Peyer's patch (tissue), 4 donors: ENCODE measurements around the gene SLC5A2. TPM values are rescaled to one million over a fixed set of nuclear protein-coding genes. Genes with fewer than 3 reads are reported as not detected.

Source experiments
- DNase-seq, 3 donors: peaks; one replicate each; pipeline ENCODE4 v3.0.0-alpha.2; 2017 to 2019
- H3K27ac ChIP-seq, 4 donors: fragments of 200-600 bp; sonication (generic); one replicate each; pipeline ENCODE4 v1.5.1; 2016 to 2019
- H3K27me3 ChIP-seq, 2 donors: fragments of 200-600 bp; sonication (generic); one replicate each; pipeline ENCODE4 v1.5.1; 2019
- H3K36me3 ChIP-seq, 3 donors: fragments of 200-600 bp; sonication (generic); one replicate each; pipeline ENCODE4 v1.5.1; 2016 to 2019
- H3K4me1 ChIP-seq, 4 donors: fragments of 200-600 bp; sonication (generic); one replicate each; pipeline ENCODE4 v1.5.1; 2016 to 2019
- H3K4me3 ChIP-seq, 4 donors: fragments of 200-600 bp; sonication (generic); 1 replicate in 3 of 4; 2 replicates in 1 of 4; pipeline ENCODE4 v1.5.1; 2016 to 2019; ENCODE audit warnings: mild to moderate bottlenecking in 1 of 4
- H3K9me3 ChIP-seq, 4 donors: fragments of 200-600 bp; sonication (generic); one replicate each; pipeline ENCODE4 v1.5.1; 2016 to 2019; ENCODE audit warnings: mild to moderate bottlenecking in 1 of 4
- CTCF ChIP-seq, 6 experiments: fragments of 450-650 bp in 4 of 6; fragments of 200-600 bp in 2 of 6; sonication (generic) in 1 of 6; IDR thresholded peaks; one replicate each; pipeline ENCODE4 v1.5.1; 2017 to 2019; ENCODE audit warnings: antibody characterized with exemption in 6 of 6, mild to moderate bottlenecking in 3 of 6, moderate library complexity in 1 of 6
- POLR2A ChIP-seq, 2 donors: fragments of 450-650 bp; IDR thresholded peaks; one replicate each; pipeline ENCODE4 v1.5.1; 2017; ENCODE audit warnings: antibody characterized with exemption in 2 of 2, mild to moderate bottlenecking in 2 of 2, moderate library complexity in 2 of 2
- total RNA-seq, 4 donors: library from RNA; depleted of rRNA; stranded (reverse); fragments of >200 nt; gene quantifications; one replicate each; pipeline ENCODE4 v1.1.0, GENCODE V29; 2016

SLC5A2 gene
- total RNA-seq, 4 donors from 2014 or later: 0.94 to 5.4 (median 2.4) TPM; not detected in 1

- Histone ChIP-seq H3K4me1 (peaks cover 4 to 20% (median 7%) of the 10 kb centered on the region in 4 donors), H3K27me3 (no peaks in the 10 kb centered on the region), H3K4me3 (no peak overlapping the region), H3K27ac (no peak overlapping the region), H3K36me3 (peaks cover 0 to 32% (median 0%) of the 10 kb centered on the region in 3 donors), H3K9me3 (peaks cover 0 to 4% (median 0%) of the 10 kb centered on the region in 4 donors)
- no peak for DNase-seq
- TF ChIP-seq POLR2A (IDR thresholded peaks at IDR 0.05) (no peak), CTCF (IDR thresholded peaks at IDR 0.05) (no peak)
These were observed 7.0 kb downstream of the SLC5A2 start for GRCh38 chr16:31489616-31490584.

GRCh38 chr16:31491778-31492418, 9.0 kb downstream of the SLC5A2 start:
- no peak for DNase-seq
- H3K27ac ChIP-seq: no peak overlapping the region
- peaks cover 4 to 18% (median 6%) of the 10 kb centered on the region in 4 donors for H3K4me1 ChIP-seq
- H3K27me3 ChIP-seq: no peaks in the 10 kb centered on the region
- no peak overlapping the region for H3K4me3 ChIP-seq
- H3K36me3 ChIP-seq: peaks cover 0 to 52% (median 0%) of the 10 kb centered on the region in 3 donors
- TF ChIP-seq POLR2A (IDR thresholded peaks at IDR 0.05) (no peak), CTCF (IDR thresholded peaks at IDR 0.05) (no peak)
- peaks cover 0 to 4% (median 0%) of the 10 kb centered on the region in 4 donors for H3K9me3 ChIP-seq

GRCh38 chr16:31493506-31494125, 10.7 kb downstream of the SLC5A2 start:
- Histone ChIP-seq H3K36me3 (peaks cover 0 to 69% (median 0%) of the 10 kb centered on the region in 3 donors), H3K4me3 (no peak overlapping the region), H3K27me3 (no peaks in the 10 kb centered on the region), H3K27ac (no peak overlapping the region), H3K4me1 (peaks cover 0 to 2% (median 0%) of the 10 kb centered on the region in 4 donors), H3K9me3 (no peaks in the 10 kb centered on the region)
- DNase-seq: no peak
- TF ChIP-seq POLR2A (IDR thresholded peaks at IDR 0.05) (no peak), CTCF (IDR thresholded peaks at IDR 0.05) (no peak)

- no peaks in the 10 kb centered on the region for H3K27me3 ChIP-seq
- peaks cover 0 to 87% (median 0%) of the 10 kb centered on the region in 3 donors for H3K36me3 ChIP-seq
These were observed 13.7 kb downstream of the SLC5A2 start for GRCh38 chr16:31496670-31497069.

GRCh38 chr16:31498493-31498892, 15.6 kb downstream of the SLC5A2 start:
- no peak for DNase-seq
- peaks cover 0 to 69% (median 0%) of the 10 kb centered on the region in 3 donors for H3K36me3 ChIP-seq
- H3K27ac ChIP-seq: no peak overlapping the region

More at GRCh38 chr16:31496670-31497069, 13.7 kb downstream of the SLC5A2 start:
- Histone ChIP-seq H3K9me3 (no peaks in the 10 kb centered on the region), H3K4me1 (peaks cover 0 to 4% (median 0%) of the 10 kb centered on the region in 4 donors), H3K4me3 (no peak overlapping the region), H3K27ac (no peak overlapping the region)
- no peak for DNase-seq
- no peak for TF ChIP-seq POLR2A (IDR thresholded peaks at IDR 0.05)

More at GRCh38 chr16:31498493-31498892, 15.6 kb downstream of the SLC5A2 start:
- Histone ChIP-seq H3K4me1 (peaks cover 0 to 10% (median 0%) of the 10 kb centered on the region in 4 donors), H3K9me3 (no peaks in the 10 kb centered on the region), H3K4me3 (no peak overlapping the region), H3K27me3 (no peaks in the 10 kb centered on the region)
- TF ChIP-seq CTCF (IDR thresholded peaks at IDR 0.05) (no peak), POLR2A (IDR thresholded peaks at IDR 0.05) (no peak)
